GM23338 (cell line): Measurements from ENCODE around the gene ZBTB2.

Experiments used
- CREB1 ChIP-seq: fragments of 250-450 bp; sonication (Bioruptor Pico); IDR thresholded peaks from 2 replicates; pipeline ENCODE4 v1.5.0; 2020; ENCODE audit warnings: low read depth, mild to moderate bottlenecking, moderate library complexity
- EZH2 ChIP-seq: fragments of 200-600 bp; sonication (generic); IDR thresholded peaks from one replicate; pipeline ENCODE4 v1.8.0; 2017; ENCODE audit warnings: antibody characterized with exemption, mild to moderate bottlenecking, low read depth; ENCODE audit not compliant: unreplicated experiment
- EZH2phosphoT487 ChIP-seq: fragments of 200-600 bp; sonication (generic); IDR thresholded peaks from one replicate; pipeline ENCODE4 v1.8.1; 2018; ENCODE audit warnings: antibody characterized with exemption; ENCODE audit not compliant: unreplicated experiment
- JUNB ChIP-seq: IDR thresholded peaks from one replicate; pipeline ENCODE4 v1.6.1; 2016; ENCODE audit warnings: antibody characterized with exemption; ENCODE audit not compliant: unreplicated experiment
- NANOG ChIP-seq: IDR thresholded peaks from 2 replicates; pipeline ENCODE4 v1.6.1; 2016; ENCODE audit warnings: antibody characterized with exemption, borderline replicate concordance
- POLR2AphosphoS5 ChIP-seq: IDR thresholded peaks from 2 replicates; pipeline ENCODE4 v1.6.1; 2016; ENCODE audit warnings: antibody characterized with exemption, low read depth
- STAT1 ChIP-seq: IDR thresholded peaks from one replicate; pipeline ENCODE4 v1.6.1; 2016; ENCODE audit warnings: antibody characterized with exemption; ENCODE audit not compliant: unreplicated experiment
- ZNF114 ChIP-seq: fragments of 250-450 bp; sonication (Bioruptor Pico); IDR thresholded peaks from 2 replicates; pipeline ENCODE4 v1.5.0; 2020; ENCODE audit warnings: mild to moderate bottlenecking, moderate library complexity
- TF ChIP-seq, protein P1 (sequence below), 2 experiments: fragments of 200-600 bp in 1 of 2; sonication (generic) in 1 of 2; conservative IDR thresholded peaks; 2 replicates each; pipeline versions ENCODE4 v1.5.1 to v1.6.1; 2016 to 2017; ENCODE audit warnings: antibody characterized with exemption in 2 of 2, low read depth in 2 of 2, mild to moderate bottlenecking in 2 of 2, moderate library complexity in 1 of 2
- TF ChIP-seq, protein P2 (sequence below): IDR thresholded peaks from one replicate; pipeline ENCODE4 v1.6.1; 2018; ENCODE audit warnings: antibody characterized with exemption; ENCODE audit not compliant: unreplicated experiment
- TF ChIP-seq, protein P3 (sequence below): IDR thresholded peaks from 2 replicates; pipeline ENCODE4 v1.6.1; 2016; ENCODE audit warnings: antibody characterized with exemption
- TF ChIP-seq, protein P4 (sequence below): fragments of 250-450 bp; sonication (Bioruptor Pico); IDR thresholded peaks from 2 replicates; pipeline ENCODE4 v1.5.0; 2020; ENCODE audit warnings: mild to moderate bottlenecking, moderate library complexity

DNA sequence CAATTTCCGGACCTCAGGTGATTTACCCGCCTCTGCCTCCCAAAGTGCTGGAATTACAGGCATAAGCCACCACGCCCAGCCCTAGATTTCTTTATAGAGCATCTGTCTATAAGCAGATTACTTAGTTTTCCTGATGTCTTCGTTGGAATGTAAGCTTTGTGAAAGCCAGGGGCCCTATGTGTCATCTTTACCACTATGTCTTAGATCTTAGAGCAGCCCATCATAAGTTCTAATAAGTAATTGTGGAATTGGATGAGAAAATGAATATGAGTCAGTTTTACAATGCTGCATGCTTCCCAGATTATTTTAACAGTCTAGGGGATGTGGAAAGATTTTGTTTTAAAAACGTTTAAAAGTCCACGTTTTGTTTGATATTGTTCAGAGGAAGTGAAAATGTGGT lies 9.1 kb upstream of the ZBTB2 start:
- TF ChIP-seq, protein P1, sequence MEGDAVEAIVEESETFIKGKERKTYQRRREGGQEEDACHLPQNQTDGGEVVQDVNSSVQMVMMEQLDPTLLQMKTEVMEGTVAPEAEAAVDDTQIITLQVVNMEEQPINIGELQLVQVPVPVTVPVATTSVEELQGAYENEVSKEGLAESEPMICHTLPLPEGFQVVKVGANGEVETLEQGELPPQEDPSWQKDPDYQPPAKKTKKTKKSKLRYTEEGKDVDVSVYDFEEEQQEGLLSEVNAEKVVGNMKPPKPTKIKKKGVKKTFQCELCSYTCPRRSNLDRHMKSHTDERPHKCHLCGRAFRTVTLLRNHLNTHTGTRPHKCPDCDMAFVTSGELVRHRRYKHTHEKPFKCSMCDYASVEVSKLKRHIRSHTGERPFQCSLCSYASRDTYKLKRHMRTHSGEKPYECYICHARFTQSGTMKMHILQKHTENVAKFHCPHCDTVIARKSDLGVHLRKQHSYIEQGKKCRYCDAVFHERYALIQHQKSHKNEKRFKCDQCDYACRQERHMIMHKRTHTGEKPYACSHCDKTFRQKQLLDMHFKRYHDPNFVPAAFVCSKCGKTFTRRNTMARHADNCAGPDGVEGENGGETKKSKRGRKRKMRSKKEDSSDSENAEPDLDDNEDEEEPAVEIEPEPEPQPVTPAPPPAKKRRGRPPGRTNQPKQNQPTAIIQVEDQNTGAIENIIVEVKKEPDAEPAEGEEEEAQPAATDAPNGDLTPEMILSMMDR (conservative IDR thresholded peaks at IDR 0.05; ENCODE audit: low read depth in 2 of 2): no peak
- TF ChIP-seq POLR2AphosphoS5 (no peak), JUNB (no peak), EZH2 (no peak), EZH2phosphoT487 (no peak), CREB1 (CRISPR knock-in tag) (no peak), ZNF114 (CRISPR knock-in tag) (no peak), NANOG (no peak), STAT1 (no peak)
- TF ChIP-seq, protein P2, sequence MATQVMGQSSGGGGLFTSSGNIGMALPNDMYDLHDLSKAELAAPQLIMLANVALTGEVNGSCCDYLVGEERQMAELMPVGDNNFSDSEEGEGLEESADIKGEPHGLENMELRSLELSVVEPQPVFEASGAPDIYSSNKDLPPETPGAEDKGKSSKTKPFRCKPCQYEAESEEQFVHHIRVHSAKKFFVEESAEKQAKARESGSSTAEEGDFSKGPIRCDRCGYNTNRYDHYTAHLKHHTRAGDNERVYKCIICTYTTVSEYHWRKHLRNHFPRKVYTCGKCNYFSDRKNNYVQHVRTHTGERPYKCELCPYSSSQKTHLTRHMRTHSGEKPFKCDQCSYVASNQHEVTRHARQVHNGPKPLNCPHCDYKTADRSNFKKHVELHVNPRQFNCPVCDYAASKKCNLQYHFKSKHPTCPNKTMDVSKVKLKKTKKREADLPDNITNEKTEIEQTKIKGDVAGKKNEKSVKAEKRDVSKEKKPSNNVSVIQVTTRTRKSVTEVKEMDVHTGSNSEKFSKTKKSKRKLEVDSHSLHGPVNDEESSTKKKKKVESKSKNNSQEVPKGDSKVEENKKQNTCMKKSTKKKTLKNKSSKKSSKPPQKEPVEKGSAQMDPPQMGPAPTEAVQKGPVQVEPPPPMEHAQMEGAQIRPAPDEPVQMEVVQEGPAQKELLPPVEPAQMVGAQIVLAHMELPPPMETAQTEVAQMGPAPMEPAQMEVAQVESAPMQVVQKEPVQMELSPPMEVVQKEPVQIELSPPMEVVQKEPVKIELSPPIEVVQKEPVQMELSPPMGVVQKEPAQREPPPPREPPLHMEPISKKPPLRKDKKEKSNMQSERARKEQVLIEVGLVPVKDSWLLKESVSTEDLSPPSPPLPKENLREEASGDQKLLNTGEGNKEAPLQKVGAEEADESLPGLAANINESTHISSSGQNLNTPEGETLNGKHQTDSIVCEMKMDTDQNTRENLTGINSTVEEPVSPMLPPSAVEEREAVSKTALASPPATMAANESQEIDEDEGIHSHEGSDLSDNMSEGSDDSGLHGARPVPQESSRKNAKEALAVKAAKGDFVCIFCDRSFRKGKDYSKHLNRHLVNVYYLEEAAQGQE: no peak
- TF ChIP-seq, protein P3, sequence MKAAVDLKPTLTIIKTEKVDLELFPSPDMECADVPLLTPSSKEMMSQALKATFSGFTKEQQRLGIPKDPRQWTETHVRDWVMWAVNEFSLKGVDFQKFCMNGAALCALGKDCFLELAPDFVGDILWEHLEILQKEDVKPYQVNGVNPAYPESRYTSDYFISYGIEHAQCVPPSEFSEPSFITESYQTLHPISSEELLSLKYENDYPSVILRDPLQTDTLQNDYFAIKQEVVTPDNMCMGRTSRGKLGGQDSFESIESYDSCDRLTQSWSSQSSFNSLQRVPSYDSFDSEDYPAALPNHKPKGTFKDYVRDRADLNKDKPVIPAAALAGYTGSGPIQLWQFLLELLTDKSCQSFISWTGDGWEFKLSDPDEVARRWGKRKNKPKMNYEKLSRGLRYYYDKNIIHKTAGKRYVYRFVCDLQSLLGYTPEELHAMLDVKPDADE: no peak
- TF ChIP-seq, protein P4, sequence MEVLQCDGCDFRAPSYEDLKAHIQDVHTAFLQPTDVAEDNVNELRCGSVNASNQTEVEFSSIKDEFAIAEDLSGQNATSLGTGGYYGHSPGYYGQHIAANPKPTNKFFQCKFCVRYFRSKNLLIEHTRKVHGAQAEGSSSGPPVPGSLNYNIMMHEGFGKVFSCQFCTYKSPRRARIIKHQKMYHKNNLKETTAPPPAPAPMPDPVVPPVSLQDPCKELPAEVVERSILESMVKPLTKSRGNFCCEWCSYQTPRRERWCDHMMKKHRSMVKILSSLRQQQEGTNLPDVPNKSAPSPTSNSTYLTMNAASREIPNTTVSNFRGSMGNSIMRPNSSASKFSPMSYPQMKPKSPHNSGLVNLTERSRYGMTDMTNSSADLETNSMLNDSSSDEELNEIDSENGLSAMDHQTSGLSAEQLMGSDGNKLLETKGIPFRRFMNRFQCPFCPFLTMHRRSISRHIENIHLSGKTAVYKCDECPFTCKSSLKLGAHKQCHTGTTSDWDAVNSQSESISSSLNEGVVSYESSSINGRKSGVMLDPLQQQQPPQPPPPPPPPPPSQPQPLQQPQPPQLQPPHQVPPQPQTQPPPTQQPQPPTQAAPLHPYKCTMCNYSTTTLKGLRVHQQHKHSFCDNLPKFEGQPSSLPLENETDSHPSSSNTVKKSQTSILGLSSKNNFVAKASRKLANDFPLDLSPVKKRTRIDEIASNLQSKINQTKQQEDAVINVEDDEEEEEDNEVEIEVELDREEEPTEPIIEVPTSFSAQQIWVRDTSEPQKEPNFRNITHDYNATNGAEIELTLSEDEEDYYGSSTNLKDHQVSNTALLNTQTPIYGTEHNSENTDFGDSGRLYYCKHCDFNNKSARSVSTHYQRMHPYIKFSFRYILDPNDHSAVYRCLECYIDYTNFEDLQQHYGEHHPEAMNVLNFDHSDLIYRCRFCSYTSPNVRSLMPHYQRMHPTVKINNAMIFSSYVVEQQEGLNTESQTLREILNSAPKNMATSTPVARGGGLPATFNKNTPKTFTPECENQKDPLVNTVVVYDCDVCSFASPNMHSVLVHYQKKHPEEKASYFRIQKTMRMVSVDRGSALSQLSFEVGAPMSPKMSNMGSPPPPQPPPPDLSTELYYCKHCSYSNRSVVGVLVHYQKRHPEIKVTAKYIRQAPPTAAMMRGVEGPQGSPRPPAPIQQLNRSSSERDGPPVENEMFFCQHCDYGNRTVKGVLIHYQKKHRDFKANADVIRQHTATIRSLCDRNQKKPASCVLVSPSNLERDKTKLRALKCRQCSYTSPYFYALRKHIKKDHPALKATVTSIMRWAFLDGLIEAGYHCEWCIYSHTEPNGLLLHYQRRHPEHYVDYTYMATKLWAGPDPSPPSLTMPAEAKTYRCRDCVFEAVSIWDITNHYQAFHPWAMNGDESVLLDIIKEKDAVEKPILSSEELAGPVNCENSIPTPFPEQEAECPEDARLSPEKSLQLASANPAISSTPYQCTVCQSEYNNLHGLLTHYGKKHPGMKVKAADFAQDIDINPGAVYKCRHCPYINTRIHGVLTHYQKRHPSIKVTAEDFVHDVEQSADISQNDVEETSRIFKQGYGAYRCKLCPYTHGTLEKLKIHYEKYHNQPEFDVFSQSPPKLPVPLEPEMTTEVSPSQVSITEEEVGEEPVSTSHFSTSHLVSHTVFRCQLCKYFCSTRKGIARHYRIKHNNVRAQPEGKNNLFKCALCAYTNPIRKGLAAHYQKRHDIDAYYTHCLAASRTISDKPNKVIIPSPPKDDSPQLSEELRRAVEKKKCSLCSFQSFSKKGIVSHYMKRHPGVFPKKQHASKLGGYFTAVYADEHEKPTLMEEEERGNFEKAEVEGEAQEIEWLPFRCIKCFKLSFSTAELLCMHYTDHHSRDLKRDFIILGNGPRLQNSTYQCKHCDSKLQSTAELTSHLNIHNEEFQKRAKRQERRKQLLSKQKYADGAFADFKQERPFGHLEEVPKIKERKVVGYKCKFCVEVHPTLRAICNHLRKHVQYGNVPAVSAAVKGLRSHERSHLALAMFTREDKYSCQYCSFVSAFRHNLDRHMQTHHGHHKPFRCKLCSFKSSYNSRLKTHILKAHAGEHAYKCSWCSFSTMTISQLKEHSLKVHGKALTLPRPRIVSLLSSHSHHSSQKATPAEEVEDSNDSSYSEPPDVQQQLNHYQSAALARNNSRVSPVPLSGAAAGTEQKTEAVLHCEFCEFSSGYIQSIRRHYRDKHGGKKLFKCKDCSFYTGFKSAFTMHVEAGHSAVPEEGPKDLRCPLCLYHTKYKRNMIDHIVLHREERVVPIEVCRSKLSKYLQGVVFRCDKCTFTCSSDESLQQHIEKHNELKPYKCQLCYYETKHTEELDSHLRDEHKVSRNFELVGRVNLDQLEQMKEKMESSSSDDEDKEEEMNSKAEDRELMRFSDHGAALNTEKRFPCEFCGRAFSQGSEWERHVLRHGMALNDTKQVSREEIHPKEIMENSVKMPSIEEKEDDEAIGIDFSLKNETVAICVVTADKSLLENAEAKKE (CRISPR knock-in tag): no peak
